Placental epithelial cell (primary cell): ENCODE measurements around the gene NHERF1. TPM values are rescaled to one million over a fixed set of nuclear protein-coding genes. Genes with fewer than 3 reads are reported as not detected.

Experiments used
- total RNA-seq: library from RNA; depleted of rRNA; stranded (reverse); fragments of >200 nt; gene quantifications from 2 replicates; pipeline ENCODE4 v1.2.3, GENCODE V29; 2012

NHERF1 gene
- total RNA-seq, result 22.0 and 24.5 TPM in 2 replicates

GRCh38 chr17:74748529-74749278 is at the start of gene NHERF1:
NHERF1 (plus strand) TSS chr17:74748628; CDS start chr17:74748847, 219 bp downstream.

DNA sequence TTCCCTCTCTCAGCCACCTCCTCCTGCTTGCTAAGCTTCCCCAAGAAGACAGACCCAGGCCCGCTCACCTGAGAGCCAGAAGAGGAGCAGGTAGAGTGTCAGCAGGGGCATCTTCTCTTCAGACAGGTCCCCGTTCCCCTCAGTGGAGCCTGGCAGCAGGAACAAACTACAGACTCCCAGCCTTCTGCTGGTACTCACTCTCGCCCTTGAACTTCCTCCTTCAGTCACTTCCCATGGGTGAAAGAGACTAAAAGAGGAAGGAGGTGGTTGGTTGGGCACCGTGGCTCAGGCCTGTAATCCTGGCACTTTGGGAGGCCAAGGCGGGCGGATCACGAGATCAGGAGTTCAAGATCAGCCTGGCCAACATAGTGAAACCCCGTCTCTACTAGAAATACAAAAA is 35.7 kb upstream of the NHERF1 start, which contains the start of gene CD300LF:
Gene CD300LF (minus strand): TSS at position 168 of the 400 bp plus-strand sequence. CDS start 57 bp downstream, at position 111.

DNA sequence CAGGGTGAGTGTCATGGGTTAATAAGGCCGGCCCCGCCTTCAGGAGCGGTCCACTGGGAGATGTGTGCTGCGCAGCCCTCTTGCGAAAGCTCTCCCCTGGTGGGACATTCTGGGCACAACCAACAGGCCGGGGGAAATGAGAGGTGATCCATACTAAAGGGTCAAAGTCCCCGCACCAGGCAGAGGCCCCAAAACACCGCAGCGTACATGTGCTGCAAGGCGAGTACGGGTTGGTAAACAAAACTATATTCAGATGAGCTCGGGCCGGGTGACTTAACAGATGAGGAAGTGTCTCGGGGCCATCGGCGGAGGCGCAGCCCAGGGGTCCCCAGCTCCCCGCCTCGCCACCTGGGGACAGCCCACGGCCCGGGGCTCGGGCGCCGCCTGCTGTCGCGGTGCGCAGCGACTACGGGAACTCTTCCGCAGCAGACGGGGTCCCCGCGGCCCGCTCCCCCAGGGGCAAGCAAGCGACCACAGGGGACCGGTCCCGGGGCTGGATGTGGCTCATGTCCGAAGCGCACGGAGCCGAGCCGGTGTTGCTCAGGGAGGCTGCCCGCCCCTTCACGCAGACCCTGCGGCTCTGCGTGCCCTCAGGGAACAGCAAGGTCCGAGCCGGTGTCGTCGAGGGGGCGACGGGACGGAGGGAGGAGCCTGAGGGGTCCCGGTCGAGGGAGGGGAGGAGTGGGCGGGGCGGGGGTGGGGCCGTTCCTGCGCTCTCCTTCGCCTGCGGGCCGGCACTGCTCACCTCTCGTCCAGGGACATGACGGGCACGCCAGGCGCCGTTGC is 11.7 kb upstream of the NHERF1 start, which contains the start of gene RAB37:
Gene RAB37 (plus strand): TSS at position 744 of the 786 bp plus-strand sequence. CDS start 17 bp downstream, at position 761.

DNA sequence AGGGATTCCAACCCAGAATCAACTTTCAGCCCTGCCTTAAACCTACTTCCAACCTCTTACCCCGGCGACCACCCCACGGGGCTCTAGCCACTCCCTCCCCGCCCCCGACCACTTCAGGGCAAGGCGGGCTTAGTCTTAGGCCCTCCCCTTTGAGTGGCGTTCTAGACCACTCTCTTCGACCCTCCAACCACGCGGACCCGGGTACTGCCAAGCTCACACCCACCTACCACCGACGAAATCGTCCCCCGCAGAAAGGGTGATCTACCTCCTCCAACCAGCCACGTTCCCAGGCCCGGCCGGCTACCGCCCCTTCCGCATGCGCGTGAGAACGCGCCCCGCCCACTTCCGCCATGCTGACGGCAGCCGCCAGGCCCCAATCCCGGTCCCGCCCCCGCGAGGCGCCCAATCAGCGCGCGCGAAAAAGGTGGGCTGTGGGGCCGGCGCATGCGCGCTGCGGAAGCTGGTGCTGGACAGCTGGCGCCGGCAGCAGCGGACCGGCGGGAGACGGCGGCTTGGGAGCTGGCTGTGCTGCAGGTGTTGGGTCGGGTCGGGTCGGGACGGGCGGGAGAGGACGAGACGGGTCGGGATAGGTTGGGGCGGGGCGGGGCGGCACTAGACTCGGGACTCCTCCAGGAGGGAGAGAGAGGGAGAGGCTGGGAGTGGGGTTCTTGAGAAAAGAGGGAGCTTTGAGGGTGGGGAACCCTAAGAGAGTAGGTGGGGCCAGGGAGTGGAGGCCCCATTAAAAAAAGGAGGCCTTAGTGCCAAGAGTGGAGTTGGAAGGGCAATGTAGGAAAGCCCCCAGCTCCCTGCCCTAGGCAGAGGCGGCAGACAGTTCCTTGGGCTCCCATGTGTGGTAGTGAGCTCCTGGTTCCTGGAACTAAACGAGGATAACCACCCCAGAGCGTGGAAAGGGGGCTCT is 27.9 kb downstream of the NHERF1 start, which contains the start of gene NAT9:
Gene NAT9 (minus strand): TSS at position 302 of the 919 bp plus-strand sequence. CDS start 647 bp downstream, outside the sequence.

Other genes starting within 250 kb of the NHERF1 start
- gene CD300LB, start 217.2 kb upstream of the NHERF1 start, total RNA-seq, result not detected in 2 replicates
- gene CD300C, start 202.5 kb upstream of the NHERF1 start, total RNA-seq, result not detected in 2 replicates
- not detected in 2 replicates for gene CD300H, start 181.1 kb upstream of the NHERF1 start, total RNA-seq
- gene CD300LD, start 156.3 kb upstream of the NHERF1 start, total RNA-seq, result not detected in 2 replicates
- gene CD300E, start 124.9 kb upstream of the NHERF1 start, total RNA-seq, result not detected in 2 replicates
- not detected in 2 replicates for gene CD300LF, start 35.7 kb upstream of the NHERF1 start, total RNA-seq
- gene RAB37, start 11.4 kb upstream of the NHERF1 start, total RNA-seq, result under 0.01 TPM in 1 of 2 replicates, not detected in the other
- gene NAT9, start 27.7 kb downstream of the NHERF1 start, total RNA-seq, result 34.2 and 45.9 TPM in 2 replicates
- gene GRIN2C, start 111.3 kb downstream of the NHERF1 start, total RNA-seq, result under 0.01 and 0.11 TPM in 2 replicates
- gene FDXR, start 124.4 kb downstream of the NHERF1 start, total RNA-seq, result 12.6 and 37.1 TPM in 2 replicates
- gene FADS6, start 145.0 kb downstream of the NHERF1 start, total RNA-seq, result not detected in 2 replicates
- under 0.01 and 0.22 TPM in 2 replicates for gene USH1G, start 174.6 kb downstream of the NHERF1 start, total RNA-seq
- not detected in 2 replicates for gene OTOP2, start 175.6 kb downstream of the NHERF1 start, total RNA-seq
- gene OTOP3, start 187.3 kb downstream of the NHERF1 start, total RNA-seq, result not detected in 2 replicates
- 1.2 and 2.1 TPM in 2 replicates for gene HID1, start 224.1 kb downstream of the NHERF1 start, total RNA-seq
- 34.9 and 47.9 TPM in 2 replicates for gene CDR2L, start 239.0 kb downstream of the NHERF1 start, total RNA-seq